Islet of Langerhans (tissue), 1 donor: ENCODE measurements around the gene ABHD5.

ENCODE experiments used
- FAIRE-seq: peaks from one replicate; lab custom pipeline; 2011; peaks lifted over from hg19 to GRCh38; lab: Jason Lieb, UNC

The ABHD5 gene

GRCh38 chr3:43757666-43758321, 67.1 kb downstream of the ABHD5 start:
- FAIRE-seq = no peak

GRCh38 chr3:43758592-43759225, 68.0 kb downstream of the ABHD5 start:
- no peak for FAIRE-seq

GRCh38 chr3:43759297-43759782, 68.6 kb downstream of the ABHD5 start:
- FAIRE-seq = no peak

GRCh38 chr3:43759938-43760337, 69.2 kb downstream of the ABHD5 start:
- no peak for FAIRE-seq

GRCh38 chr3:43760938-43761337, 70.2 kb downstream of the ABHD5 start:
- no peak for FAIRE-seq

GRCh38 chr3:43762451-43762850, 71.7 kb downstream of the ABHD5 start:
- no peak for FAIRE-seq

- no peak for FAIRE-seq
Observed at GRCh38 chr3:43764056-43764455, 73.3 kb downstream of the ABHD5 start.

- no peak for FAIRE-seq
Observed at GRCh38 chr3:43764471-43764870, 73.7 kb downstream of the ABHD5 start.

- no peak for FAIRE-seq
Observed at GRCh38 chr3:43765521-43765971, 74.8 kb downstream of the ABHD5 start.

- FAIRE-seq = no peak
Observed at GRCh38 chr3:43766672-43767465, 76.1 kb downstream of the ABHD5 start.

- no peak for FAIRE-seq
Observed at GRCh38 chr3:43768381-43768973, 77.7 kb downstream of the ABHD5 start.

- FAIRE-seq = no peak
Observed at GRCh38 chr3:43769097-43769884, 78.6 kb downstream of the ABHD5 start.

GRCh38 chr3:43769885-43770425, 79.2 kb downstream of the ABHD5 start:
- FAIRE-seq = no peak

GRCh38 chr3:43770426-43771103, 79.8 kb downstream of the ABHD5 start:
- peak; percentile 27 for FAIRE-seq

GRCh38 chr3:43771610-43772009, 80.9 kb downstream of the ABHD5 start:
- FAIRE-seq = no peak

GRCh38 chr3:43773273-43774094, 82.7 kb downstream of the ABHD5 start:
- no peak for FAIRE-seq

- no peak for FAIRE-seq
Observed at GRCh38 chr3:43774799-43775198, 84.1 kb downstream of the ABHD5 start.

GRCh38 chr3:43776101-43776500, 85.4 kb downstream of the ABHD5 start:
- no peak for FAIRE-seq

- FAIRE-seq = no peak
Observed at GRCh38 chr3:43779850-43780249, 89.1 kb downstream of the ABHD5 start.

GRCh38 chr3:43782541-43782940, 91.8 kb downstream of the ABHD5 start:
- no peak for FAIRE-seq
